NAMALWA (cell line): ENCODE data around the gene RNF44.

Experiments used
- DNase-seq: peaks from one replicate; pipeline ENCODE4 v3.0.0-alpha.2; 2015; ENCODE audit warnings: low spot score

Gene RNF44

DNA sequence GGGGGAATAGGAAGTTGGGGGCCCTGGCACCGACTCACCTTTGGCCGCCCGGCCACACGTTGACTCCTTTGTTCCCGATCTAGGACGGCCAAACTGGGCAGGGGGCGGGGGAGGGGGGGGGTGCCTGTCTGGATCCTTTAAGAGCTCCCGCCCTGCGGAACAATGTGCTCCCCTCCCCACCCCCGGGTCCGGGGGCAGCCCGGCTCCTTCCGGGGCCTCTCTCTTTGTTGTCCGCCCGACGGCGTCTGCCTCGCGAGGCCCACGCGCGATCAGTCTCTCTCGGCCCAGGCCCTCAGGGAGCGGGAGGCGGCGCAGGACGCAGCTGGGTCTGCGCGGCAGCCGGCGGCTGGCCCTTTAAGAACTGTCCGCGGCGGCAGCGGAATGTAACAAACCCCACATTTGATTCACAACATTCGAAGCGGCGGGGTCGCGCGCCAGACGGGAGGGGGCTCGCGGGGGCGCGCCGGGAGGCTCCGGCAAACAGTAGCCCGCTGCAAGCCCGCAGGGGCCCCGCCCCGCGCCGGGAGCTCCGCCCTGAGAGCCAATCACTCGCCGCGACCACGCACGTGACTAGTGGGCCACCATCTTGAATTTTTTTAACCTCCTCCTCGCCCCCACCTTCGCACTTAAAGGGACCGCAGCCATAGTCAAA, at the start of gene RNF44:
Gene RNF44 (minus strand): TSS at position 501 of the 652 bp plus-strand sequence. CDS start 4,930 bp downstream, outside the sequence.
- DNase-seq, result peak; percentile 97

GRCh38 chr5:176583076-176583475, 45.9 kb upstream of the RNF44 start:
- no peak for DNase-seq

- no peak for DNase-seq
These were observed 44.2 kb upstream of the RNF44 start for GRCh38 chr5:176581361-176581760.

DNA sequence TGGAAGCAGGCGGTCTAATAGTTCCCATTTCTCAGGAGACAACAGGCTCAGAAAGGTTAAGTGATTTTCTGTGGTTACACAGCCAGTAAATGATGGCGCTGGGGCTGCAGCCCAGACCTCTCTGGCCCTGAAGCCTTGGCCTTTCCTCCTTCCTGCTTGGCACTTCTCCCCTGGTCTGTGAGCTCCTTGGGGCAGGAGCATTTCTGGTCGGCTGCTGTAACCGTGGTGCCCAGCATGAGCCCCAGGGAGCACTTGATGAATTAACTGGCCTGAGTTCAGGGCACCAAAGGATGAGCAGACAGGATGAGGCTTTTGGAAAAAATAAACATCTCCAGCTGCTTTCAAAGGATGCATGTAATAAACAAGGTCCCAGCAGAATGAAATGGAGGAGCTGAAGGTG, 42.1 kb upstream of the RNF44 start:
- no peak for DNase-seq

- peak; percentile 54 for DNase-seq
These were observed 41.2 kb upstream of the RNF44 start for GRCh38 chr5:176578391-176578808.

DNA sequence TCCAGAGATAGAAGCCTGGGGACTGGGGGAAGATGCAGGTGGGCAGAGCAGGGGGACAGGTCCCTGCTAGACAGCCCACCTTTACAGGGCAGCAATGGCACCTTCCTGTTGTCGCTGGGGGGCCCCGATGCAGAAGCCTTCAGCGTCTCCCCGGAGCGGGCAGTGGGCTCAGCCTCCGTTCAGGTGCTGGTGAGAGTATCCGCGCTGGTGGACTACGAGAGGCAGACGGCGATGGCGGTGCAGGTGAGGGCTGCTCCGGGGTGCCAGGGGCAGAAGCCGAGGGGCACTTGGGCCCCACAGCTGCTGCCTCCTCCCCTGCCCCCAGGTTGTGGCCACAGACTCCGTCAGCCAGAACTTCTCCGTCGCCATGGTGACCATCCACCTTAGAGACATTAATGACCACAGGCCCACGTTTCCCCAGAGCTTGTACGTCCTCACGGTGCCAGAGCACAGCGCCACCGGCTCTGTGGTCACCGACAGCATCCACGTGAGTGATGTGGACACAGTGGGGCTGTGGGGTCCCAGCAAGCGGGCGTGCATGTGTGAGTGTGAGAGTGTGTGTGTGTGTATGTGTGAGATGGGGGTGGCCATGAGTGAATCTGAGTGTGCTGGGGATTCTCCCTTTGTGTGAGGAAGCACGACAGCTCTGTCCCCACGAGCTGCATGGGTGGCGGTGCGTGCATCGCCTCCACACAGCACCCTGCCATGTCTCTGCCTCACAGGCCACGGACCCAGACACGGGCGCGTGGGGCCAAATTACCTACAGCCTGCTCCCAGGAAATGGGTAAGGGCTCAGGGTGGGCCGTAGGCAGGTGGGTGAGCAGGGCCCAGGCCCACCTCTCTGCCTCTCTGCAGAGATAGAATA, 40.3 kb upstream of the RNF44 start:
- DNase-seq, result no peak

DNA sequence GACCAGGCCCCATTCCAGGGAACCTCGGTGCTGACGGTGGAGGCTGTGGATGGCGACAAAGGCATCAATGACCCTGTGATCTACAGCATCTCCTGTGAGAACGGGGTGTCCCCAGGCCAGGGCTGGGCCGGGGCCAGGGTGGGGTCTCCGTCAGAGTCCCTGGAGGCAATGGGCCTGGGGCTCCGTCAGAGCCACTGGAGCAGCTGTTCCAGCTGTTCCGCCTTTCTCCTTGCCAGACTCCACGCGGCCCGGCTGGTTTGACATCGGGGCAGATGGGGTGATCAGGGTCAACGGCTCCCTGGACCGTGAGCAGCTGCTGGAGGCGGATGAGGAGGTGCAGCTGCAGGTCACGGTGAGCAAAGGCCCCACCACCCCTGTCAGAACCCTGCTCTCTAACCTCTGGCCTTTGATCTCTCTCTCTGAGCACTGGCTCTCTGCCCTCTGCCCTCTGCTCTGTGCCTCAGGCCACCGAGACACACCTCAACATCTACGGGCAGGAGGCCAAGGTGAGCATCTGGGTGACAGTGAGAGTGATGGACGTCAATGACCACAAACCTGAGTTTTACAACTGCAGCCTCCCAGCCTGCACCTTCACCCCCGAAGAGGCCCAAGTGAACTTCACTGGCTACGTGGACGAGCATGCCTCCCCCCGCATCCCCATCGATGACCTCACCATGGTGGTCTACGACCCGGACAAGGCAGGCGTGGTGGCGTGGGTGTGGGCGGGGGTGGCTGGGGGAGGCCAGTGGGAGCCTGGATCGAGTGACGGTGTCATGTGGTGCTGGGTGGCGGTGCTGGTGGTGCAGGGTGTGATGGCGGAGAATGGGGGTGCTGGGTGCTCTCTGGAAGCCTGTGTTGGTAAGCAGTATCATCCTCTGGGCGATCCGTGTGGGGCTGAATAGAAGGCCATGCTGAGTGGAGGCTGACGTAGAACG, 38.6 kb upstream of the RNF44 start:
- no peak for DNase-seq

DNA sequence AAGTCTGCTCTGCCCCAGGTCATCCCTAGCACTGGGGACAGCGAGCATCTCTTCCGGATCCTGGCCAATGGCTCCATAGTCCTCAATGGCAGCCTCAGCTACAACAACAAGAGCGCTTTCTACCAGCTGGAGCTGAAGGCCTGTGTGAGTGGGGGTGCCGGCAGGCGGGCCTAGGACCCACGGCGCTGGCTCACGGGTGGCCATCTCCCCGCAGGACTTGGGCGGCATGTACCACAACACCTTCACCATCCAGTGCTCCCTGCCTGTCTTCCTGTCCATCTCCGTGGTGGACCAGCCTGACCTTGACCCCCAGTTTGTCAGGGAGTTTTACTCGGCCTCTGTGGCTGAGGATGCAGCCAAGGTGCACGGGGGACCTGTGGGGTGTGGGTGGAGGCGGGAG, 37.9 kb upstream of the RNF44 start:
- DNase-seq, result no peak

- peak; percentile 15 for DNase-seq
These were observed 37.0 kb upstream of the RNF44 start for GRCh38 chr5:176574297-176574591.

DNA sequence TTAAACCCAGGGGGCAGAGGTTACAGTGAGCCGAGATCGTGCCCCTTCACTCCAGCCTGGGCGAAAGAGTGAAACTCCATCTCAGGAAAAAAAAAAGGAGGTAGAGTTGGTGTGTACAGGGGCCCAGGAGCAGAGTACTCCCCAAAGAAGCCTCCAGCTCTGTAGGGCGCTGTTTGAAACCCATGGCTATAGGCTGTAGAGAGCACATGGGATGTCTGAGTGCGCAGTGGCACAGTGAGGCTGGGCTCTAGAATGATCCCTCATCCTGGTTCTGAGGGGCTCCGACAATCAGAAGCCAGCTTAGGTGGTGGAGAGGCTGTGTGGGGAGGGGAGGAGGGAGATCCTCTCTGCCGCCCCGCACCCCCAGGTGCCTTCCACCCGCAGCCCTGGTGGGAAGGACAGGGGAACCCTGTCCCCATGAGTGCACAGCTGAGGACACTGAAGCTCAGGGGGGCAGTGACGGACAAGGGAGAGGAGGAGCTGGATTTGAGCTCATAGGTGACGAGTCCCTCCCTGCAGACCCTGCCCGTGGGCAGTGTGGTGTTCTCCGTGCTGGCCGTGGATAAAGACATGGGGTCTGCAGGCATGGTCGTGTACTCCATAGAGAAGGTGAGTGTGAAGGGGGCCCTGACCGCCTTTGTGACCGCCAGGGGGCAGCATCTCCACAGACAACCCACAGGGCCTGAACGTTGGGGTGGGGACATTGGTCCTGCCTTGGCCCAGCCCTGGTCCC, 36.5 kb upstream of the RNF44 start:
- peak; percentile 74 for DNase-seq

DNA sequence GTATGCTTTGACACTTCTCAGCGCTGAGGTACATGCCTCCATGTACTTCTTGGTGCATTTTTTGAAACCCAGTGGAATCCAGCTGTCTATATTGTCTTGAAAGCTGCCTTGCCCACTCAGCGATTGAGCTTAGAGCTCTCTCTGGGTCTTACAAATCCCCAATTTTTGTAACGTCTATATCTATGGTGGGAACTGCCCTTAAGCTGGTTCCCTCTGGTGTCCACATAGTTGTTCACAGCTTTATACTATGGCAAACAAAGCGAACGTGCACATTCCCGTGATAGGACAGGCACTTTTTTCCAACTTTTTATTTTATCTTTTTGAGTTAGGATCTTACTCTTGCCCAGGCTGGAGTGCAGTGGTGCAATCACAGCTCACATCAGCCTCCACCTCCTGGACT, 32.8 kb upstream of the RNF44 start:
- no peak for DNase-seq

DNA sequence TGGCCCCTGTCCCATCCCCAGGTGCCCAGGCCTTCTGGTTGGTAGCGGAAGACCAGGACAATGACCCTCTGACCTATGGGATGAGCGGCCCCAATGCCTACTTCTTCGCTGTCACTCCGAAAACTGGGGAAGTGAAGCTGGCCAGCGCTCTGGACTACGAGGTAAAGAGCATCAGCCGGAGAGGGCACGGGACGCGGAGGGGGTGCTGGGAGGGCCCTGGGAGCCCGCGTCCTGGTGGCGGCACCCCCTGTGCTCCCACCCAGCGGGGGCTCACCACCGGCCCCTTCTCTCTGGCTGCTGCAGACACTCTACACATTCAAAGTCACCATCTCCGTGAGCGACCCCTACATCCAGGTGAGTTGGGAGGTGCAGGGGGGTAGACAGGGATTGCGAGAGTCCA, 31.5 kb upstream of the RNF44 start:
- no peak for DNase-seq

- no peak for DNase-seq
These were observed 28.6 kb upstream of the RNF44 start for GRCh38 chr5:176565760-176566288.

- no peak for DNase-seq
These were observed 26.8 kb upstream of the RNF44 start for GRCh38 chr5:176564002-176564401.

DNA sequence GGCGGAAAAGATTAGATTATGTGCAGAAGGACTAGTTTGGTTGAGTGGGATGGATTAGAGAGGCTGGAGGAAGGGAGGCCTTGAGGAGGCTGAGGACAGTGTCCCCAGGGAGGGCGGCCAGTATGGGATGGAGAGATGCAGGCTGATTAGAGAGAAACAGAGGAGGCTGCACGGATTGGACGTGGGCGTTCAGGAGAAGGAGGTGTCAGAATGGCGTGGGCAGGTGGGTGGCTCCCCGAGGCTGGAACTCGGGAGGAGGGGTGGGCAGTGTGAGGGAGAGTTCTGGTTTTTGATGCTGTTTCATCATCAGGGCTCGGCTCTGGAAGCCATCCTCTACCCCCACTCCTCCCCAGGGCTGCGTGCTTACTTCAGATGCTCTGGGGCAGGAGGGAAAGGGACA, 25.0 kb upstream of the RNF44 start:
- DNase-seq, result no peak

- no peak for DNase-seq
These were observed 24.1 kb upstream of the RNF44 start for GRCh38 chr5:176561259-176561658.

DNA sequence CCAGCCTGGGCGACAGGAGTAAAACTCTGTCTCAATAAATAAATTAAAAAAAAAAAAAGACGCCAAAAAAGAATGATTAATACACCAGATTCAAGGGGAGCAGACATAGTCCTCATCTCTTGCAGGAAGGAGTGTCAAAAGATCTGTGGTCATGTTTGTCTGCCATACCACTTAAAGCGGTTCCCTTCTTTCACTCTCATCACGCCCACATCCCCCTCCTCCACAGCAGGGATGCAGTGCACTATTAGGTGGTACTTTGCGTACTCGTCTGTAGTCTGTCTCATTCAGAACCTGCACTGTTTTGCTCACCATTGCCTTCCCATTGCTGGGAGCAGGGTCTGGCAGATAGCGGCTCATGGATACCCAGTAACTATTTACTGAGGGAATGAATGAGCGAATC, 23.2 kb upstream of the RNF44 start:
- no peak for DNase-seq

DNA sequence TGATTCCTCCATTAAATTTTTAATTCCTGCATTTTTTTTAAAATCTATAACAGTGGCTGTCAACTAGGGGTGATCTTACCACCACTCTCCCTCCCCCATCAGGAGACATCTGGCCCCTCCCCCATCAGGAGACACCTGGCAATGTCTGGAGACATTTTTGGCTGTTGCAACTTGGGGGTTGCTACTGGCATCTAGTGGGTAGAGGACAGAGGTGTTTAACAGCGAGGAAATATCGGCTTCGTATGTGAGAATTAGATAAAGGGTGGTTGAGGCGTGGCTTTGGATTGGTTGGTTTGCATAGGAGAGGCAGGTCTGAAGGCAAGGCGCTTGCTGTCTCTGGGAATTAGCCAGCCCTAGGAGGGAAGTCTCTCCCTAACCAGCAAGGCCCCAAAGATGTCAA, 22.5 kb upstream of the RNF44 start:
- DNase-seq, result peak; percentile 61

DNA sequence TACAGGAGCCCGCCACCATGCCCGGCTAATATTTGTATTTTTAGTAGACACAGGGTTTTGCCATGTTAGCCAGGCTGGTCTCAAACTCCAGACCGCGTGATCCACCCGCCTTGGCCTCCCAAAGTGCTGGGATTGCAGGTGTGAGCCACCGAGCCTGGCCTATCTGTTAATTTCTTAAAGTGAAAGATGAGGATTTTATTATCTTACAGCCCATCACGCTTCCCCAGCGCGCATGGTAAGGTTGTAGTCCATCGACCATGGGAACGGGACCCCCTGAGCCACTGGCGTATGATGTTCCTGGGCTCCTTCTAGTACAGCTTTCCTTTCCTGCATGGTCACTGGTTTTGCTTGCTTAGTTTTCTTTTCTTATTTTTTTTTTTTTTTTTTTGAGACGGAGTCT, 20.6 kb upstream of the RNF44 start:
- no peak for DNase-seq

- DNase-seq, result no peak
These were observed 16.3 kb upstream of the RNF44 start for GRCh38 chr5:176553260-176554085.
